Measurements from ENCODE around the gene TMEM41B.
"Not testable (repeated sequence)": the region's sequence is repeated elsewhere in the genome, so short reads cannot be mapped to it uniquely, and the experiment has no call there.

TMEM41B gene, protein sequence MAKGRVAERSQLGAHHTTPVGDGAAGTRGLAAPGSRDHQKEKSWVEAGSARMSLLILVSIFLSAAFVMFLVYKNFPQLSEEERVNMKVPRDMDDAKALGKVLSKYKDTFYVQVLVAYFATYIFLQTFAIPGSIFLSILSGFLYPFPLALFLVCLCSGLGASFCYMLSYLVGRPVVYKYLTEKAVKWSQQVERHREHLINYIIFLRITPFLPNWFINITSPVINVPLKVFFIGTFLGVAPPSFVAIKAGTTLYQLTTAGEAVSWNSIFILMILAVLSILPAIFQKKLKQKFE

GRCh38 chr11:9314291-9315077 lies at the start of gene TMEM41B:
TMEM41B (minus strand) TSS chr11:9314593; CDS start chr11:9314441, 152 bp downstream.
- peak; percentile 99 for DNase-seq

DNA sequence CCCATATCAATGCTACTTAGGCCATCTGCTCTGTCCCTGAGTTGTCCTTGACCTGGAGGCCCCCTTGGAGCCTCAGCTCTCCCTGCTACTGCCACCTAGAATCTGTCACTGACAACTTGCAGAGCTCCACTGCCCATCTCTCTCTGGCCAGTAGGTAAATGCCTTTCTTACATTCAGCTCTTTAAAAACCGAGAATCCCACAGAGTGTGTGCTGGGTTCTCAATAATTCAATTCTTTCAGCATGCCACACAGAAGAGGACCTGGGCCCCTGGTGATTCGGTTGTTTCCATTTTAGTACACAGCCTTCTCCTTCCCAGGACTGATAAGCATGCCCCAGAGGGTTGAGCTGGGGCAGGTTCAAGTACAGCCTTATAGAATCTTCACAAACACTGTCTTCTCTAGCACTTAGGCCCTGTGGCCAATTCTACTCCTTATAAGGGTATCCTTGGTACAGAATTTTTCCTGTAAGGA lies 48.0 kb upstream of the TMEM41B start:
- no peak for DNase-seq

DNA sequence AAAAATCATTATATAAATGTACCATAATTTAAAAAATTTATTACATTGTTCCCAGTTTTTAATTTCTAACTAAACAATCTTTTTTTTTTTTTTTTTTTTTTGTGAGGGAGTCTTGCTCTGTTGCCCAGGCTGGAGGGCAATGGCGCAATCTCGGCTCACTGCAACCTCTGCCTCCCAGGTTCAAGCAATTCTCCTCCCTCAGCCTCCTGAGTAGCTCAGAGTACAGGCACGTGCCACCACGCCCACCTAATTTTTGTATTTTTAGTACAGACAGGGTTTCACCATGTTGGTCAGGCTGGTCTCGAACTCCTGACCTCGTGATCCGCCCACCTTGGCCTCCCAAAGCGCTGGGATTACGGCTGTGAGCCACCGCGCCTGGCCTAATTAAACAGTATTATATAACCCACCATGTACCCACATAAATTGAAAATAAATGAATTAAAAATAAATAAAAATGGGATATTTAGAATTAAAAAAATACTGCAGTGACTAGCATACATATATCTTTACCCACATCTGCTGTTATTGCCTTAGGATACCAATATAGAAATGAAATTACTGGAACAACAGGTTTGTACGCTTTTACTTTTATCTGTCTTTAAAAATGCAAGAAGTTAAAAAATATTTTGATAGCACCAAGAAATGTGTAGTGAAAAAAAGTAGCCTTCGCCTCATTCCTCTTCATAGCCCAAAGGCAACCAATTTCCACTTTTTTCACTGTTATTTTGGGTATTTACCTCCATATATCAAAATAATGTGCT lies 46.6 kb upstream of the TMEM41B start:
- DNase-seq, result not testable (repeated sequence)

DNA sequence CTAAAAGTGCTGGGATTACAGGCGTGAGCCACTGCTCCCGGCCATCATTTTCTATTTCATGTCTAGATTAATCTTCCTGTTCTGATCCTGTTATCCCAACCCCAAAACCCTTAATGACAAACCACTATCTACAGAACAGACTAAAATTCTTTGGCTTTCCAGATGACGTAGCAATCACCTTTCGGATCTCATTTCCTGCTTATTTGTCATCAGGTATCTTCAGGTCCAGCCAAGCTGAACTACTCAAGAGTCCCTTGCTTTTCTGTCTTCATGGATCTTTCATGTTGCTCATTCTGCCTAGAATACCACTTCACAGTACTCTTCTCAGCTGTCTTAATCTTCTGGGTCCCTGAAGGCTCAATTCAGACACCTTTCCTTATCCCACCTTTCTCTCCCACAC lies 42.6 kb upstream of the TMEM41B start:
- DNase-seq, result no peak

DNA sequence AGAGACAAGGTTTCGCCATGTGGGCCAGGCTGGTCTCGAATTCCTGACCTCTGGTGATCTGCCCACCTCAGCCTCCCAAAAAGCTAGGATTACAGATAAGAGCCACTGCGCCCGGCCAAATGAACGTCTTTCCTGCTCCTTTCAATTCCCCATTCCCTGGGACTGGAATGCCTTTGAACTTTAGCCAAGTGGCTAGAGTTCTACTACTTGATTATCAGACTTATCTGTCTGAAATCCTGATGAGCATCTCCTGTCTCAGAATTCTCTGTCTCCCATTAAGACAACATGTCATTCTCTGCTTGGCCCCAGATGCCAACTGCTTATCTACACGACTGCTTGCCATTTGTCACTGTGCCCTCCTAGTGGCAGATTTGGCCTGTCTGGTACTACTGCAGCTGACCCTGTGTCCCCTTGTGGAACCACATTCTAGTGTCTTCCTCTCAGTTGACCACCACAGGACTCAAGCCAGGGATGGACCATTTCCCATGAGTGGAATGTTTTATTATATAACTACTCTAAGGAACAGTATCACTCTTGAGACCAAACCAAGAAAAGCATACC lies 37.0 kb upstream of the TMEM41B start:
- DNase-seq, result no peak

GRCh38 chr11:9347779-9348178 lies 33.4 kb upstream of the TMEM41B start:
- not testable (repeated sequence) for DNase-seq

DNA sequence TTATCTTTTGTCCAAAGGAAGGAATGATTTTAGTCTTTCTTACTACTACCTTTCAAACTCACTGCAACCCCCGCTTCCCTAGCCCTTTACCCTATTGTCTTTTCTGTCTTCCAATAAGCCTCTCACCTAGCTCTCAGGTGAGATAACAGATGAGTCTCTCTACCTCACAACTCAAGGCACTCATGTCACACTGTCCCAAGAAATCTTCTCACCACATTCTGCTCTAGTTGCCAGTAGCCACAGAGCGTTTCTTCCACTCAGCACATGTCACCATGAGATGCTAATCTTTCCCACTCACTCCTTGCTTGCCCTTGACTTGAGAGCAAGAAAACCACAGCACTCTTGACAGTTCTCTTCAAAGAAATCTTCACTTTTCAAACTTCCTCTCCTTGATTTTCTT lies 32.7 kb upstream of the TMEM41B start:
- peak; percentile 60 for DNase-seq

DNA sequence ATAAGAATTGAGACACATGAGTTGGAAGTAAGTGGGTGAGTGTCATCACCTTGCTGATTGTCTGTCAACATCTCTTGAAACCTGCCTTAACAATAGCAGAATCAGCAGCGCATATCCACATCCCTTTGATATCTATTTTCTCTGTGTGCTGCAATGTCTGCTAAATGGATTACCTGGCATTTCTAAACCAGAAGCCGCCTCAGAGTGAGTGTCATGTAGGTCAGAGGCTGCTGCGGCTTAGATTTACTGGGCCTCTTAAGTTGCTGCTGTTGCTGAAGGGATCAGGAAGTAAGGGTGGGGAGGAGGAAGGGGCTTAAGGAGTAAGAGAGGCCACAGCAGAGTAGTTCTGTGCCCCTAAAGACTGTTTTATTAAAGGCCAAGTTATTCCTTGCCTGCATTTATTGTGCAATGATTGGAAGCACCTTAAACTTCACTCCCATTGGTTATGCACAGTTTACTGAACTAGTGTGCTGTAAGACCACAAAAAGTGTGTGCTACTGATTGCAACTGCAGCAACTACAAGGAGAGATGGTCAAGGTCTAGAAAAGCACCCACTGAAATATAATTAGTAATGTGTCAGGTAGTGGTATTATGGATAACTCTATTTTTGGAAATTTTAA lies 29.8 kb upstream of the TMEM41B start:
- DNase-seq, result no peak

DNA sequence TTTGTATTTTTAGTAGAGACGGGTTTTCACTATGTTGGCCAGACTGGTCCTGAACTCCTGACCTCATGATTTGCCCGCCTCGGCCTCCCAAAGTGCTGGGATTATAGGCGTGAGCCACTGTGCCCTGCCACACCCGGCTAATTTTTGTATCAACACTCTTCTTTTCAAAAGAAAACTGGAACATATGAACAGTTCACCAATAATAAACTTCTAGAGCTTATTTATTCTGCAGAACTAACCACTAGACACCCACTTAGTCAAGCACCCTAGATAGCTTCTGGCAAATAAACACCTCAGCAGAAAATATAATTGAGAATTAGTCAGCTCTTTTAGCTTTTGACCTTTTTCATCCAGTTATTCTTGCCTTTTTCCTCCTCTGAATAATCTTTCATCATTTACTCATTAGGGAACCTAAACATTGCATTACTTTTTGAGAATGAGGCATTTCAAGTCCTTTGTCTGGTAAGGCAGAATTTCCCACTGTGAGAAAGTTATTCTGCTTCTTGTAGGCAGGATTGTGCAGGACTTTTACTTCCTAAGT lies 27.3 kb upstream of the TMEM41B start:
- DNase-seq, result no peak

DNA sequence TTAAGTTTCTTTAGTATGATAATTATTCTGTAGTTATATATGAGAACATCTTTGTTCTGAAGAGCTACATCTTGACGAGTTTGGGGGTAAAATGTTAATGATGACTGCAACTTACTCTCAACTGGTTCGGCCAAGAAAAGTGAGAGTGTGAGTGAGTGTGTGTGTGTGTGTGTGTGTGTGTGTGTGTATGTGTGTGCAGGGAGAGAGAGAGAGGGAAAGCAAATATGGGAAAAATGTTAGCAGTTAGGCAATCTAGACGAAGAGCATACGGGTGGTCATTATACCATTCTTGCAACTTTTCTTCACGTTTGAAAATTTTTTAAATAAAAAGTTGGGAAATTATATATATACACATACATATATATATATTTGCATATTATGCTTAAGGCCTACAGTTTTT lies 18.3 kb upstream of the TMEM41B start:
- no peak for DNase-seq

GRCh38 chr11:9330387-9331384 lies 16.3 kb upstream of the TMEM41B start:
- no peak for DNase-seq

DNA sequence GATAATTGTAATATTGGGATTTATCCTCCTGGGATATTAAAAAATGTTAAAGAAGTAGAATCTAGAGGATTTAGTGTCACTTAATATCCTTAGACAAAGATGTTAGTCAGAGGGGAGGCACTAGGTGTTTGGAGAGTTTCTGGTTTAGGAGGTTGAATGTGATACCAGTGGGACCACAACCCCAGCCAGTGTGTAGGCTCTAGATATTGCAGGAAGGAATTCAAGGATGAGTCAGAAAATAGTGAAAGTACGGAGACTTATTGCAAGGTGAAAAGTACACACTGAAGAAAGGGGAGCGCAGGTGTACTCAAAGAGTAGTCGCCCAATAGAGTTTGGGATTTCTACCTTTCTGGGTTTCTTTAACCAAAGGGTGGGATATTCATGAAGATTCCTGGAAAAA lies 5.7 kb upstream of the TMEM41B start:
- no peak for DNase-seq

DNA sequence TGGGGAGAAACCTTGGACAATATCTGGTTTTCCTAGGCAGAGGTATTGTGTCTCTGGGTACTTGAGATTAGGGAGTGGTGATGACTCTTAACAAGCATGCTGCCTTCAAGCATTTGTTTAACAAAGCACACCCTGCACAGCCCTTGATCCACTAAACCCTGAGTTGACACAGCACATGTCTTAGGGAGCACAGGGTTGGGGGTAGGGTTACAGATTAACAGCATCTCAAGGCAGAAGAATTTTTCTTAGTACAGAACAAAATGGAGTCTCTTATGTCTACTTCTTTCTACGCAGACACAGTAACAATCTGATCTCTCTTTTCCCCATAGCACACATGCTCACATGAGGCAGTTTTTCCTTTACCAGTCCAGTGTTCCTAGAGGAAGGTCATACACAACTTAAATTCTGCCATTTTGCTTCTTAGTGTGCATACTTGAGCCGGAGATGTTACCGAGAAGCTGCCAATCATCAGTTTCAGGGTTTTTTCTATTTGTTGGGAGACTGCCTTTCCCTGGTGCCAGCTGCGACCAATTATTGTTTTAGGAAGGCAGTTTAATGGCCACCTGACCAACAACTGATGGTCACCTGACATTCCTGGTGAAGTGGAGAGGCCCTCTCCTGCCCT lies 5.1 kb upstream of the TMEM41B start:
- DNase-seq, result peak; percentile 51

DNA sequence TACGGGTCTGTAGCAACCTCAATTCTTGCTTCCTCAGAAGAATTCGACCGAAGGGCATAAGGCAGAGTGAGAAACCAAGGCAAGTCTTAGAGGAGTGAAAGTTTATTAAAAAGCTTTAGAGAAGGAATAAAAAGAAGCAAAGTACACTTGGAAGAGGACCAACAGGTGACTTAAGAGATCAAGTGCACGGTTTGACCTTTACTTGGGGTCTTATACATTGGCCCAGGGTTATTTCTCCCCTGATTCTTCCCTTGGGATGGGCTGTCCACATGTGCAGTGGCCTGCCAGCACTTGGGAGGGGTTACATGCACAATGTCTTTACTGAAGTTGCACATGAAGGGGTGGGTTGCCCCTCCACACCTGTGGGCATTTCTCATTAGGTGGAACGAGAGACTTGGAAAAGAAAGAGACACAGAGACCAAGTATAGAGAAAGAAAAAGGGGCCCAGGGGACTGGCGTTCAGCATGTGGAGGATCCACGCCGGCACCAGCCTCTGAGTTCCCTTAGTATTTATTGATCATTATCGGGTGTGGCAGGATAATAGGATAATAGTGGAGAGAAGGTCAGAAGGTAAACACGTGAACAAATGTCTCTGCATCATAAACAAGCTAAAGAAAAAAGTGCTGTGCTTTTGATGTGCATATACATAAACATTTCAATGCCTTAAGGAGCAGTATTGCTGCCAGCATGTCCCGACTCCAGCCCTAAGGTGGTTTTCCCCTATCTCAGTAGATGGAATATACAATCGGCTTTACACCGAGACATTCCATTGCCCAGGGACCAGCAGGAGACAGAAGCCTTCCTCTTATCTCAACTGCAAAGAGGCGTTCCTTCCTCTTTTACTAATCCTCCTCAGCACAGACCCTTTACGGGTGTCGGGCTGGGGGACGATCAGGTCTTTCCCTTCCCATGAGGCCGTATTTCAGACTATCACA lies 4.3 kb upstream of the TMEM41B start:
- DNase-seq, result not testable (repeated sequence)

- DNase-seq, result no peak
Observed at GRCh38 chr11:9316334-9316733, 1.9 kb upstream of the TMEM41B start.

GRCh38 chr11:9315078-9315688 lies 790 bp upstream of the TMEM41B start:
- no peak for DNase-seq

DNA sequence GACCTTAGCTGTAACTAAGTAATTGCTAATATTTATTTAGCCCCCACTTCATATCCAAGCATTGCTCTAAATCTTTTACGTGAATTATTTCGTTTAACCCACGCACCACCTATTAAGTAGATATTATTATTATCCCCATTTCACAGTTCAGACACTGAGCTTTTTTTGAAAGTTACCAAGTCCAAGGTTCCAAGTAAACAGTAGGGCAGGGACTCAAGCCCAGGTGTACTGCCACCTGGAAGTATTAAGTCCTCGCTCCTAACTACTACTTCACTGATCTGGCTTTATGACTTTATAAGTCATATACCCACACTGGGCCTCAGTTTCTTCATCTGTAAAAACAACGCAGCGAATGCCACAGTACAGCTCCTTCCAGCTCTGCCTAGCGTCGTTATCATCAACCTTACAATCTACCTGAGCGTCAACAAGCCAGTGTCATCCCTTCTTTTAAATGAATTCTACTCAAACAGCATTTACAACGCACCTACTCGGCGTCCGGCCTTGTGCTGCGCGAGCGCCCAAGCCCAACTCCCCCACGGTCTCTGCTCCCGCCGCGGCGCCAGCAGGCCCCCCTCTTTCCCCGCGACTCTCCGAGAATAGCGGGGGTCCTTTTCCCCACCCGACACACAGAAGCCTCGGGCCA lies 624 bp downstream of the TMEM41B start:
- DNase-seq, result peak; percentile 19

DNA sequence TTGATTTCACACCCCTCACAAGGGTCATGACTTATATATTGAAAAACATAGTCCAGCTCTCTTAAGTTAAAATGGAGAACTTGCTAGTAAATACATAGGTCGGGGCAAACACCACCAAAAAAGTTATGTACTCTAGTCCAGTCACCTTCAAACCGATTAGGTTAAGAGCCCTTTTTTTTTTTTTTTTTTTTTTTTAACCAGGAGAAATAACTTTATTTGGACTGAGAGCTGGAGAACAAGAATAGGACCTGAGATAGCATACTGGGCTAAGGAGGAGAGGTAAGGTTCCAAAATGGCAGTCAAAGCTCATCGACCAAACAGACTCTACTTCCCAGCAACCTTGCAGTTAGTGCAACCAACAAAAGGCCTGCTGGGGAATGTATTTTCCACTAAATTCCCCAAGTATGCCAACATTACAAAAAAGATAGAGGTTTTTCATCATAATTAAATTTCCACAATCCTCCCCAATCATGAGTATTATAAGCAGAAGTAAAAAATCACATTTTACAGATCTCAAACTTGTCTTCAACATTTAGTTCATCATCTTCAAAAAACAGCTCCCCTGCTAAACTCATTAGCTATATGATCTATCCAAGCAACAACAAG lies 3.8 kb downstream of the TMEM41B start:
- no peak for DNase-seq
